H9 (cell line): Measurements from ENCODE around the gene BCAR3. TPM values are rescaled to one million over a fixed set of nuclear protein-coding genes. Genes with fewer than 3 reads are reported as not detected.
A peak's percentile ranks its signal among the peaks of the same experiment; 100 is the strongest.

Source experiments
- DNase-seq: peaks from one replicate; pipeline ENCODE4 v3.0.0-alpha.2; 2017
- H2AFZ ChIP-seq: one replicate; pipeline ENCODE4 v1.6.1; 2013; ENCODE audit warnings: mild to moderate bottlenecking, low read length, control low read depth, moderate library complexity
- H2AK5ac ChIP-seq: 2 replicates; pipeline ENCODE4 v1.6.1; 2013; ENCODE audit warnings: low read length, control low read depth, mixed read lengths; ENCODE audit not compliant: insufficient read length
- H2BK120ac ChIP-seq: one replicate; pipeline ENCODE4 v1.6.1; 2013; ENCODE audit warnings: low read depth, mild to moderate bottlenecking, low read length, control low read depth, inconsistent platforms; ENCODE audit not compliant: poor library complexity, severe bottlenecking
- H2BK12ac ChIP-seq: 2 replicates; pipeline ENCODE4 v1.6.1; 2013; ENCODE audit warnings: low read length, control low read depth, mixed read lengths, low read depth; ENCODE audit not compliant: insufficient read length
- H2BK15ac ChIP-seq: 2 replicates; pipeline ENCODE4 v1.6.1; 2013; ENCODE audit warnings: low read depth, low read length, control low read depth
- H2BK20ac ChIP-seq: one replicate; pipeline ENCODE4 v1.6.1; 2013; ENCODE audit warnings: low read depth, mild to moderate bottlenecking, low read length, control low read depth, inconsistent platforms; ENCODE audit not compliant: poor library complexity, severe bottlenecking
- H2BK5ac ChIP-seq: 2 replicates; pipeline ENCODE4 v1.6.1; 2013; ENCODE audit warnings: low read length, control low read depth, mixed read lengths; ENCODE audit not compliant: insufficient read length
- H3K14ac ChIP-seq: 2 replicates; pipeline ENCODE4 v1.6.1; 2013; ENCODE audit warnings: low read length, control low read depth; ENCODE audit not compliant: insufficient read depth
- H3K18ac ChIP-seq: 2 replicates; pipeline ENCODE4 v1.6.1; 2013; ENCODE audit warnings: low read depth, mild to moderate bottlenecking, mixed read lengths, low read length, control low read depth; ENCODE audit not compliant: insufficient read length
- H3K23ac ChIP-seq: 2 replicates; pipeline ENCODE4 v1.6.1; 2013; ENCODE audit warnings: low read length, control low read depth, mixed read lengths, low read depth; ENCODE audit not compliant: insufficient read length
- H3K23me2 ChIP-seq: 2 replicates; pipeline ENCODE4 v1.6.1; 2013; ENCODE audit warnings: low read depth, mild to moderate bottlenecking, mixed read lengths, low read length, control low read depth; ENCODE audit not compliant: insufficient read length, poor library complexity, severe bottlenecking
- H3K27ac ChIP-seq: 2 replicates; pipeline ENCODE4 v1.5.1; 2013; ENCODE audit warnings: low read length, control low read depth, mixed read lengths, low read depth; ENCODE audit not compliant: insufficient read length
- H3K27me3 ChIP-seq: 2 replicates; pipeline ENCODE4 v1.6.1; 2013; ENCODE audit warnings: low read length, control low read depth, inconsistent platforms; ENCODE audit not compliant: insufficient read depth
- H3K4ac ChIP-seq: 2 replicates; pipeline ENCODE4 v1.6.1; 2013; ENCODE audit warnings: low read depth, mild to moderate bottlenecking, control low read depth, inconsistent platforms, low read length, moderate library complexity
- H3K4me1 ChIP-seq: 2 replicates; pipeline ENCODE4 v1.6.1; 2013; ENCODE audit warnings: low read length, control low read depth, inconsistent platforms; ENCODE audit not compliant: insufficient read depth
- H3K4me2 ChIP-seq: 2 replicates; pipeline ENCODE4 v1.6.1; 2013; ENCODE audit warnings: low read length, control low read depth, mixed read lengths; ENCODE audit not compliant: insufficient read length, insufficient read depth
- H3K56ac ChIP-seq: 2 replicates; pipeline ENCODE4 v1.6.1; 2013; ENCODE audit warnings: low read depth, mild to moderate bottlenecking, mixed read lengths, low read length, control low read depth; ENCODE audit not compliant: insufficient read length
- H3K79me1 ChIP-seq: 2 replicates; pipeline ENCODE4 v1.6.1; 2013; ENCODE audit warnings: low read depth, mild to moderate bottlenecking, moderate library complexity, low read length, control low read depth, inconsistent platforms; ENCODE audit not compliant: insufficient read depth, poor library complexity, severe bottlenecking
- H3K79me2 ChIP-seq: 2 replicates; pipeline ENCODE4 v1.6.1; 2013; ENCODE audit warnings: low read length, control low read depth, inconsistent platforms; ENCODE audit not compliant: insufficient read depth
- H3K9ac ChIP-seq: 2 replicates; pipeline ENCODE4 v1.6.1; 2013; ENCODE audit warnings: low read length, control low read depth, mixed read lengths; ENCODE audit not compliant: insufficient read length; ENCODE audit errors: extremely low read depth
- H3K9me3 ChIP-seq: one replicate; pipeline ENCODE4 v1.6.1; 2013; ENCODE audit warnings: low read depth, low read length, inconsistent platforms; ENCODE audit not compliant: control insufficient read depth
- H3T11ph ChIP-seq: one replicate; pipeline ENCODE4 v1.6.1; 2013; ENCODE audit warnings: mild to moderate bottlenecking, low read length, control low read depth, inconsistent platforms
- H4K20me1 ChIP-seq: one replicate; pipeline ENCODE4 v1.6.1; 2013; ENCODE audit not compliant: control insufficient read depth, insufficient read length, insufficient read depth
- H4K5ac ChIP-seq: 2 replicates; pipeline ENCODE4 v1.6.1; 2013; ENCODE audit warnings: low read depth, mild to moderate bottlenecking, mixed read lengths, low read length, control low read depth; ENCODE audit not compliant: insufficient read length
- H4K8ac ChIP-seq: replicated peaks from 2 replicates; pipeline ENCODE4 v1.6.1; 2013; ENCODE audit warnings: low read length, control low read depth, mixed read lengths, low read depth; ENCODE audit not compliant: insufficient read length
- H4K91ac ChIP-seq: 2 replicates; pipeline ENCODE4 v1.6.1; 2013; ENCODE audit warnings: low read depth, mild to moderate bottlenecking, moderate library complexity, mixed read lengths, low read length, control low read depth; ENCODE audit not compliant: insufficient read length
- H3K27ac Mint-ChIP-seq, 3 experiments: 2 replicates in 2 of 3; 3 replicates in 1 of 3; pipeline ENCODE4 v1.8.0; 2020 to 2021; ENCODE audit warnings: mixed read lengths in 3 of 3, mild to moderate bottlenecking in 1 of 3, moderate library complexity in 1 of 3
- H3K27me3 Mint-ChIP-seq: 2 replicates; pipeline ENCODE4 v1.8.0; 2021; ENCODE audit warnings: low read depth, mild to moderate bottlenecking, moderate library complexity, mixed read lengths
- H3K36me3 Mint-ChIP-seq, 3 experiments: 2 replicates in 2 of 3; 3 replicates in 1 of 3; pipeline ENCODE4 v1.8.0; 2020 to 2021; ENCODE audit warnings: low read depth in 3 of 3, mixed read lengths in 3 of 3; ENCODE audit not compliant: insufficient read depth in 1 of 3
- H3K4me1 Mint-ChIP-seq, 2 experiments: 2 replicates each; pipeline ENCODE4 v1.8.0; 2020; ENCODE audit warnings: mixed read lengths in 2 of 2
- H3K4me3 Mint-ChIP-seq, 2 experiments: 2 replicates in 1 of 2; 3 replicates in 1 of 2; pipeline ENCODE4 v1.8.0; 2020 to 2021; ENCODE audit warnings: mild to moderate bottlenecking in 2 of 2, mixed read lengths in 2 of 2, moderate library complexity in 1 of 2
- H3K9me3 Mint-ChIP-seq, 2 experiments: 2 replicates in 1 of 2; 3 replicates in 1 of 2; pipeline ENCODE4 v1.8.0; 2020; ENCODE audit warnings: mild to moderate bottlenecking in 2 of 2, mixed read lengths in 2 of 2, moderate library complexity in 1 of 2
- WGBS: extraction: QIAGEN DNeasy Blood & Tissue Kit; methylation state at CpG from one replicate; pipeline ENCODE4 v1.1.7; 2013; ENCODE audit warnings: missing lambda C conversion rate, low lambda C conversion rate, mixed read lengths; ENCODE audit not compliant: insufficient read length; ENCODE audit errors: extremely low coverage; 5-methylcytosine and 5-hydroxymethylcytosine counted together
- total RNA-seq: library from RNA; stranded (reverse); gene quantifications from 2 replicates; pipeline ENCODE4 v1.2.1, GENCODE V29; 2021
- TF ChIP-seq, protein P1 (sequence below): fragments of 200-600 bp; sonication (generic); conservative IDR thresholded peaks from 3 replicates; pipeline ENCODE4 v1.8.0; 2021; ENCODE audit warnings: antibody characterized with exemption, mild to moderate bottlenecking

BCAR3 gene
- total RNA-seq, 1 experiment from 2014 or later: 4.9 TPM

DNA sequence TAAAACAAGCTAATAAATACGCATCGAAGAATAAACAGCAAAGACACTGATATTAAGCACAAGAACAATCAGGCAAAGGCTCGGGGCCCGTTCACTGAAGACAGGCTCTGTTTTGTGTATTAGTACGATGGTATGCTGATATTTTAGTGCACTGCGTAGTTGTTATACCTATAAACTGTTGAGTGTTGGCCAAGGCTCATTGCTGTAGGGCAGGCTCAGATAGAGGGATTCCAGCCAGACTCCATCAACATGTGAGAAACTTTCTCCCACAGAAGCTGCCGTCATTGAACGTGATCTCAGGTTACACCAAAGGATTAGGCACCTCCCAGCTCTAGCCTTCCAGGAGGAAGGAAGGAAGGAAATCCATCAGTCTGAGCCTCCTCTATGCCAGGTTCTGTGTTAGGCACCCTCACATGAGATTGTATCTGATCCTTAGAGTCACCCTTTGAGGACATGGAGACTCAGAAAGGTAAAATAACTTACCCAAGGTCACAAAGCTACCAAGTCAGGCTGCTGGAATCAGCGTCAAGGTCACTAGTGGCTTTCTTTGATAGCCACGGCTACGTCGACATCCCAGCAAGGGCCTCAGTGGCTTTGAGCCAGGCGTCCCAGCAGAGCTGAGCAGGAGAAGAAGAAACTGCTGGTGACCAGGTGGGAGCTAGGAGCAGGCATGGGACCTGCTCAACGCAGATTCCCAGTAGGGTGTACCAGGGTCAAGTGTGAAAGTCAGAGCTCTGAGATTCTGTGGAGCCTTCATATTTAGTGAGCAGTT, 14.8 kb downstream of the BCAR3 start:
- Mint-ChIP-seq H3K27ac (peak overlapping the region in 1 of 3 experiments; percentile 46; a peak in 1 of 7 replicates), H3K4me3 (peak overlapping the region in 1 of 2 experiments; percentile 27; a peak in 1 of 5 replicates), H3K9me3 (no peaks in the 10 kb centered on the region; a peak in 1 of 5 replicates), H3K4me1 (peaks cover 40 to 55% of the 10 kb centered on the region in 2 experiments), H3K36me3 (peaks cover 2 to 17% (median 12%) of the 10 kb centered on the region in 3 experiments), H3K27me3 (no peaks in the 10 kb centered on the region)
- Histone ChIP-seq H2AK5ac (no peak overlapping the region), H3K27me3 (no peaks in the 10 kb centered on the region), H3K18ac (no peak overlapping the region), H3K4me1 (peaks cover 9% of the 10 kb centered on the region), H2BK5ac (no peak overlapping the region), H4K20me1 (no peaks in the 10 kb centered on the region), H4K8ac (no peak overlapping the region), H2BK15ac (no peak overlapping the region), H2BK12ac (no peak overlapping the region), H3K79me2 (0 out of 2 replicates have a peak, but pooled peaks cover 2% of the 10 kb centered on the region), H3K23ac (no peak overlapping the region), H3K9me3 (no peaks in the 10 kb centered on the region), H2BK120ac (no peak overlapping the region), H4K5ac (no peak overlapping the region), H3T11ph (no peak overlapping the region), H3K56ac (no peak overlapping the region), H3K4me2 (no peak overlapping the region), H3K27ac (no peak overlapping the region), H2AFZ (no peak overlapping the region), H3K14ac (no peak overlapping the region), H3K9ac (no peak overlapping the region), H3K23me2 (no peaks in the 10 kb centered on the region), H3K79me1 (no peaks in the 10 kb centered on the region), H4K91ac (no peak overlapping the region), H3K4ac (no peak overlapping the region), H2BK20ac (no peak overlapping the region)
- TF ChIP-seq, protein P1, sequence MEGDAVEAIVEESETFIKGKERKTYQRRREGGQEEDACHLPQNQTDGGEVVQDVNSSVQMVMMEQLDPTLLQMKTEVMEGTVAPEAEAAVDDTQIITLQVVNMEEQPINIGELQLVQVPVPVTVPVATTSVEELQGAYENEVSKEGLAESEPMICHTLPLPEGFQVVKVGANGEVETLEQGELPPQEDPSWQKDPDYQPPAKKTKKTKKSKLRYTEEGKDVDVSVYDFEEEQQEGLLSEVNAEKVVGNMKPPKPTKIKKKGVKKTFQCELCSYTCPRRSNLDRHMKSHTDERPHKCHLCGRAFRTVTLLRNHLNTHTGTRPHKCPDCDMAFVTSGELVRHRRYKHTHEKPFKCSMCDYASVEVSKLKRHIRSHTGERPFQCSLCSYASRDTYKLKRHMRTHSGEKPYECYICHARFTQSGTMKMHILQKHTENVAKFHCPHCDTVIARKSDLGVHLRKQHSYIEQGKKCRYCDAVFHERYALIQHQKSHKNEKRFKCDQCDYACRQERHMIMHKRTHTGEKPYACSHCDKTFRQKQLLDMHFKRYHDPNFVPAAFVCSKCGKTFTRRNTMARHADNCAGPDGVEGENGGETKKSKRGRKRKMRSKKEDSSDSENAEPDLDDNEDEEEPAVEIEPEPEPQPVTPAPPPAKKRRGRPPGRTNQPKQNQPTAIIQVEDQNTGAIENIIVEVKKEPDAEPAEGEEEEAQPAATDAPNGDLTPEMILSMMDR: no peak
- WGBS: no CpG with 5 or more reads among the region's 14 CpGs
- peak; percentile 67 for DNase-seq
